ENCODE results near the gene ZNF25. TPM values are rescaled to one million over a fixed set of nuclear protein-coding genes. Genes with fewer than 3 reads are reported as not detected.
A peak's percentile ranks its signal among the peaks of the same experiment; 100 is the strongest.
"Not testable (repeated sequence)": the region's sequence is repeated elsewhere in the genome, so short reads cannot be mapped to it uniquely, and the experiment has no call there.

ZNF25 gene
- 10 to 100 TPM; 13.9 to 16.1 (median 14.2) TPM for polyA plus RNA-seq (ENCODE audit: insufficient read length in 3 of 3)

GRCh38 chr10:37976091-37976879 lies at the start of gene ZNF25:
ZNF25 (minus strand) TSS chr10:37976647; CDS start chr10:37971722, 4,925 bp downstream.
- peak; percentile 97 to 99 (median 98) for DNase-seq (ENCODE audit: low read depth in 3 of 3, low spot score in 2 of 3)

- no peak for DNase-seq (ENCODE audit: low read depth in 3 of 3, low spot score in 2 of 3)
These were observed 48.8 kb upstream of the ZNF25 start for GRCh38 chr10:38025283-38025682.

- not testable (repeated sequence) for DNase-seq (ENCODE audit: low read depth in 3 of 3, low spot score in 2 of 3)
These were observed 42.7 kb upstream of the ZNF25 start for GRCh38 chr10:38019124-38019523.

GRCh38 chr10:38016354-38016753 lies 39.9 kb upstream of the ZNF25 start:
- DNase-seq (ENCODE audit: low read depth in 3 of 3, low spot score in 2 of 3): no peak

- peak; percentile 81 to 85 (median 85) for DNase-seq (ENCODE audit: low read depth in 3 of 3, low spot score in 2 of 3)
These were observed 33.9 kb upstream of the ZNF25 start, which contains the start of gene ZNF33A for GRCh38 chr10:38010119-38010903. ZNF33A (plus strand) TSS chr10:38010675; CDS start chr10:38012342, 1,667 bp downstream.

- DNase-seq (ENCODE audit: low read depth in 3 of 3, low spot score in 2 of 3): no peak
These were observed 31.5 kb upstream of the ZNF25 start for GRCh38 chr10:38007991-38008390.

GRCh38 chr10:38007551-38007950 lies 31.1 kb upstream of the ZNF25 start:
- DNase-seq (ENCODE audit: low read depth in 3 of 3, low spot score in 2 of 3): no peak

GRCh38 chr10:38003588-38003987 lies 27.1 kb upstream of the ZNF25 start:
- DNase-seq (ENCODE audit: low read depth in 3 of 3, low spot score in 2 of 3): no peak

- no peak for DNase-seq (ENCODE audit: low read depth in 3 of 3, low spot score in 2 of 3)
These were observed 26.6 kb upstream of the ZNF25 start for GRCh38 chr10:38003026-38003425.

- not testable (repeated sequence) for DNase-seq (ENCODE audit: low read depth in 3 of 3, low spot score in 2 of 3)
These were observed 24.0 kb upstream of the ZNF25 start for GRCh38 chr10:38000474-38000873.

GRCh38 chr10:37998920-37999319 lies 22.5 kb upstream of the ZNF25 start:
- not testable (repeated sequence) for DNase-seq (ENCODE audit: low read depth in 3 of 3, low spot score in 2 of 3)

GRCh38 chr10:37992083-37992482 lies 15.6 kb upstream of the ZNF25 start:
- no peak for DNase-seq (ENCODE audit: low read depth in 3 of 3, low spot score in 2 of 3)

- no peak for DNase-seq (ENCODE audit: low read depth in 3 of 3, low spot score in 2 of 3)
These were observed 15.2 kb upstream of the ZNF25 start for GRCh38 chr10:37991655-37992054.

GRCh38 chr10:37976880-37977203 lies 395 bp upstream of the ZNF25 start:
- no peak for DNase-seq (ENCODE audit: low read depth in 3 of 3, low spot score in 2 of 3)

- DNase-seq (ENCODE audit: low read depth in 3 of 3, low spot score in 2 of 3): peak; percentile 16 to 30 (median 25)
These were observed 951 bp downstream of the ZNF25 start for GRCh38 chr10:37975401-37975991.

GRCh38 chr10:37972396-37972795 lies 4.1 kb downstream of the ZNF25 start:
- DNase-seq (ENCODE audit: low read depth in 3 of 3, low spot score in 2 of 3): no peak

- DNase-seq (ENCODE audit: low read depth in 3 of 3, low spot score in 2 of 3): no peak
These were observed 11.4 kb downstream of the ZNF25 start for GRCh38 chr10:37965006-37965405.

GRCh38 chr10:37960591-37961137 lies 15.8 kb downstream of the ZNF25 start:
- DNase-seq (ENCODE audit: low read depth in 3 of 3, low spot score in 2 of 3): no peak

GRCh38 chr10:37957841-37958240 lies 18.6 kb downstream of the ZNF25 start:
- DNase-seq (ENCODE audit: low read depth in 3 of 3, low spot score in 2 of 3): no peak

GRCh38 chr10:37952926-37953325 lies 23.5 kb downstream of the ZNF25 start:
- no peak for DNase-seq (ENCODE audit: low read depth in 3 of 3, low spot score in 2 of 3)
